ENCODE measurements around the gene EPB41L2.
"Not testable (repeated sequence)": the region's sequence is repeated elsewhere in the genome, so short reads cannot be mapped to it uniquely, and the experiment has no call there.

The EPB41L2 gene

GRCh38 chr6:131063028-131063763 lies at the start of gene EPB41L2:
TSS of gene EPB41L2 (minus strand) at chr6:131063245. CDS start at chr6:130956485, 106,760 bp downstream.
- peak; percentile 95 for DNase-seq (ENCODE audit: low read depth)

DNA sequence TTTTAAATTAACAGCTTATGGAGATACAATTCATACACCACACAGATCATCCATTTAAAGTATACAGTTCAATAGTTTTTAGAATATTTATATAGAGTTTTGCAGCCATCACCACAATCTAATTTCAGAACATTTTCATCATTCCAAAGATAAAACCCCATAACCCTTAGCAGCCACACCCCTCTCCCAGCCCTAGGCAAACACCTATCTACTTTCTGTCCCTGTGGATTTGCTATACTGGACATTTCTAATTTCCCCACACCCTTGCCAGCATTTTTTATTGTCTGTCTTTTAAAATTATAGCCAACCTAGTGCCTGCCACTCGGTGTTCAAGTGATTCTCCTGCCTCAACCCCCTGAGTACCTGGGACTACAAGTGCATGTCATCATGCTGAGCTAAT lies 49.2 kb upstream of the EPB41L2 start:
- no peak for DNase-seq (ENCODE audit: low read depth)

DNA sequence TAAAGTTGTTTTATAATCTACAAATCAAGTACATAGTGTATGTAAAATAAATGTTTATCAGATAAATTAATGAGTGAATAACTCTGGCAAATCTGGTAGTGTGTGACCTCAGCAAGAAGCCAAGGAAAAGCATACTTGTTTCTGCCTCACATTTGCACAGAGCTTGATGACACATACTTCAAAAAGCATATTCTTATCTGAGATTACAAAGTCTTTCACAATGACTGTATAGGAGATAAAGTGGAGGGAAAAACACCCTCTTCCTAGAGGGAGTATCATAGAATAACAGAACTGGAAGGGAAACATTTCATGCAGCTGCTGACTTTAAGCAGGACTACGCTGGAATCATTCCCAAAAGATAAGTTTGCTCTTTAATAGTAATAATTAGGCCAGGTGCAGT lies 44.1 kb upstream of the EPB41L2 start:
- DNase-seq (ENCODE audit: low read depth), result peak; percentile 78

GRCh38 chr6:131103901-131104300 lies 40.9 kb upstream of the EPB41L2 start:
- no peak for DNase-seq (ENCODE audit: low read depth)

DNA sequence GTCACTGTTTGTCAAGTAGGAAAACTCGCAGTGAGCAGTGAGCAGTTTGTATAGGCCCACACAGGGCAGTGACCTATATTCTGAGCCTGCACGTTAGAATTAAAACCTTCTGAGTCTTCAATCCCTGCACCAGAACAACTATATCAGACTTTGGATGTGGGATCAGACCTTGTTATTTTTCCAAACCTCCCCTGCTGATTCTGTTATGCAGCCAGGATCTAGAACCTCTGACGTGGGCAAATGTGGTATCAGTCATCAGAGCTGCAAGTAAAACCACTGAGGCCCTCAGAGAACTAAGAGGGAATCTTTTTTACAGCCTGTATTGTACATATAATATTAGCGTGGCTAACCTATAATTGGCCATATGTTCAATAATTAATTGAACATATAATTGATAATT lies 40.3 kb upstream of the EPB41L2 start:
- DNase-seq (ENCODE audit: low read depth), result no peak

DNA sequence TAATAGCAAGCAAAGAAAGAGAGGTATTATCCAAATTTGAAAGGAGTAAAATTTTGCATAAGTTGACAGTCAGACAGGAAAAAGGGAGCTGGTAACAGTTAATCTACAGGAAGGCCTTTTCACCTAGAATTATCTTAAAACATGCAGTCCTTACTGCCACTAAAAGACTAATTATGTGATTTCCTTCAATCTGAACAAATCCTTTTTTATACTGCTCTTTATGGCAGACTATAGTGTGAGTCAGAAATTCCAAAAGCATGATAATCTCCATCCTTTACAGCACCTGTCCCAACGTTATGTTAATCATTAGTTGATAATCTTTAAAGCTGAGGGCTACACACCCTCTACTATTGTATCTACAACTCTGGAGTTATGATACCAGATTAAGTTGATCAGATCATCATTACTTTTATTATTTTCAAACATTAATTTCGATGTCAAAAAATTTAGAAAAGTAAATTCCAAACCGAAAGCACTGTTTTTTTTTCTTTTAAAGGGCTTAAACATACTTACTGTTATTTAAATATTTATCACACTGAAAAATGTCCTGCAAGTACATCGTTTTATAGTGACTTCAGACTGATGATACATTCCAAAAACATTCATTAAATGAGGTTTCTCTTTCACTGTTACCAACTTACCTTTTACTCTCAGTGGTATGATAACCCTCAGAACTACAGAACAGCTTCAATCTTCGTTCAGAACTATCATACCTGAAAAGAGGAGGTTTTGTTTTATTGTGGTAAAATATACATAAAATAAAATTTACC lies 39.1 kb upstream of the EPB41L2 start:
- DNase-seq (ENCODE audit: low read depth), result peak; percentile 66

DNA sequence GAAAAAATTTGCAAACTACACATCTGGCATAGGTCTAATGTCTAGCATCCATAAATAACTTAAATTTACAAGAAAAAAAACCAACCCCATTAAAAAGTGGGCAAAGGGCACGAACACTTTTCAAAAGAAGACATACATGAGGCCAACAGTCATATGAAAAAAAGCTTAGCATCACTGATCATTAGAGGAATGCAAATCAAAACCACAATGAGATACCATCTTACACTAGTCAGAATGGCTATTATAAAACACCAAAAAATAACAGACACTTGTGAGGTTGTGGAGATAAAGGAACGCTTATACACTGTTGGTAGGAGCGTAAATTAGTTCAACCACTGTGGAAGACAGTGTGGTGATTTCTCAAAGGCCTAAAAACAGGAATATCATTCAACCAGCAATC lies 33.7 kb upstream of the EPB41L2 start:
- DNase-seq (ENCODE audit: low read depth), result no peak

GRCh38 chr6:131093334-131093733 lies 30.3 kb upstream of the EPB41L2 start:
- DNase-seq (ENCODE audit: low read depth), result no peak

- DNase-seq (ENCODE audit: low read depth), result not testable (repeated sequence)
Measured at GRCh38 chr6:131091944-131092343, 28.9 kb upstream of the EPB41L2 start.

GRCh38 chr6:131090339-131090738 lies 27.3 kb upstream of the EPB41L2 start:
- not testable (repeated sequence) for DNase-seq (ENCODE audit: low read depth)

DNA sequence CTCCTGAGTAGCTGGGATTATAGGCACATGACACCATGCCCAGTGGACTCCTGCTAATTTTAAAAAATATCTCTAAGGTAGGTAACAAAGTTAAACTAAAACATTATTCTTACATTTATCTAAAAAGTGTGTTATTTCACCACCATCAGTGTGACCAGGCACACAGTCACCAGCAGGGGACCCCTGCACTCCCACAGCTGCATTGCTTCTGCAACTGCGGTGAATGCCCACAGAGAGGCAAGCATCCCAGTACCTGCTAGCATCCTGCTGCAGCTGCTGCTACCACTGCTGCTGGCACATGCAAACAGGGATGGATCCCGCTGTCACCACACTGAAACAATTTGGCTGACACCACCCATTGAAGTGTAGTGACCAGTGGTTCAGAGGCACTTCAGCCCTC lies 21.9 kb upstream of the EPB41L2 start:
- no peak for DNase-seq (ENCODE audit: low read depth)

DNA sequence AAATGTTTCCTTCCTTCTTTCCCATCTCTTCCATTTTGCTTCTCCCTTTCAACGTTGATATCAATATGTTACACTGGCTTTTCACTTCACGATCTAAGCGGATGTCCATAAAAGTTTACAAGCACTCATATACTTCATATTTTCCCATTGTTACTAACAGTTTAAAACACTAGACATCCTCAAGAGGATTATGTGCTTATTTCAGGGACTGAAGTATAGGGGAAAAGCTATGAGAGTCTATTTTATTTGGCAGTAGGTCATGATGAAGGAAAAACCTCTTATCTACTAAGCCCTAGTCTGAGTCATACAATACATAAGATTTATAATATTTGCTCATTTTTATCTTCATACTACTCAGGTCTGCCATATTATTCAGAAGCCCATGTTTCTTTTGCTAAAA lies 20.6 kb upstream of the EPB41L2 start:
- DNase-seq (ENCODE audit: low read depth), result no peak

DNA sequence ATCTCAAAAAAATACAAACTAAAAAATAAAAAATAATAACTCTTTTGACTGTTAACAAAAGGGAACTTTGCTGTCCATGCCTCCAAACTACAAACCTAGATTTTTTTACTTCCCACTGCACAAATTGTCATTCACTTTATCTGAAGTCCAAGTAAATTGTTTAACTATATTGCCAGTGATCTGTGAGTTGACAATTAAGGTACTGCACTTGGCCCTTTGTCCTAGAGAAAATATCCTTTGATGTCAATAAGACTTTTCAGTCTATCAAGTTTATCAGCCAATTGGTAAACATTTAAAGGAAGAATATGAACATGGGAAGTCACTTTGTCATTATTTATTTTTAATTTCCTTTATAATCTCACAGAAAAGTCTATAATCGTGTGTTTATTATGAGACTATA lies 19.3 kb upstream of the EPB41L2 start:
- no peak for DNase-seq (ENCODE audit: low read depth)

- no peak for DNase-seq (ENCODE audit: low read depth)
Measured at GRCh38 chr6:131080084-131080483, 17.0 kb upstream of the EPB41L2 start.

DNA sequence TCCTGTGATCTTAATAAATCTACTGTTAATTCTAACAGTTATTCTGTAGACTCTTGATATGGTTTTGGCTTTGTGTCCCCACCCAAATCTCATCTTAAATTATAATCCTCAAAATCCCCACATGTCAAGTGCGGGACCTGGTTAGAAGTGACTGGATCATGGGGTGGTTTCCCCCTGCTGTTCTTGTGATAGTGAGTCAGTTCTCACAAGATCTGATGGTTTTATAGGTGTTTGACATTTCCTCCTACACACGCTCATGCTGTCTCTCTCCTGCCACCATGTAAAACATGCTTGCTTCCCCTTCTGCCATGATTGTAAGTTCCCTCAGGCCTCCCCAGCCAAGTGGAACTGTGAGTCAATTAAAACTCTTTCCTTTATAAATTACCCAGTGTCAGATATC lies 10.5 kb upstream of the EPB41L2 start:
- no peak for DNase-seq (ENCODE audit: low read depth)

DNA sequence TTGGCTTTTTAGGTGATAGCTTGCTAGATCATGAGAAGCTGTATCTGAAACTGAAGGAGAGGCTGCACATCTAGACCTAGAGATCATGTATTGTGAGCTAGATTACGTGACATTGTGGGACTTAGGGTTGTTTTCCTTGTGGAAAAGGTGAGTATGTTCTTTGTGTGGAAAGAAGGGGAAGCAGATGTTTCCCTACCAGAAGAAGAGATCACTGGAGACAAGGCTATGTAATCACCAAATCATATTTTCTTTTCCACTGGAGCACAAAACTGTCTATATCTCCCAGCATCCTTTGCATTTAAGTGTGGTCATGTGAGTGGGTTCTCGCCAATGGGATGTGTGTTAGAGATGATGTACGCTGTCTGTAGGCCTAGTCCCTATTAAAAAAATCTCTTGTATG lies 7.0 kb upstream of the EPB41L2 start:
- DNase-seq (ENCODE audit: low read depth), result no peak

DNA sequence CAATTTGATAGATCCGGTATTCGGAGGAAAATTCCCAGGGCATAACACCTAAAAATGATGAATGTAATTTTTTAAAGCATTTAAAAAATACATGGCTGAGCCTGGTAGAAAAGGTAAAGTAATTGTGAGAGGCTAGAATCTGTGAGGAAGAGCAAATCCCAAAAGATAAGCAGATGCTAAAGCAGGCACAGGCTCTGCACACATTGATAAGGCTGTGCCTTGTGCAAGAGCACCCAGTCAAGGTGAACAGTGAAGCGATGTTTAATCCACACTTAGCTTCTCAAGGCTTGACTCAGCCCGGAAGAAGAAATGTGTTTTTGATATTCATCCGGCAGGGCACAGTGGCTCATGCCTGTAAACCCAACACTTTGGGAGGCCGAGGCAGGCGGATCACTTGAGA lies 5.1 kb upstream of the EPB41L2 start:
- DNase-seq (ENCODE audit: low read depth), result no peak

- DNase-seq (ENCODE audit: low read depth), result no peak
Measured at GRCh38 chr6:131067521-131067920, 4.5 kb upstream of the EPB41L2 start.

- DNase-seq (ENCODE audit: low read depth), result no peak
Measured at GRCh38 chr6:131065824-131066171, 2.8 kb upstream of the EPB41L2 start.

DNA sequence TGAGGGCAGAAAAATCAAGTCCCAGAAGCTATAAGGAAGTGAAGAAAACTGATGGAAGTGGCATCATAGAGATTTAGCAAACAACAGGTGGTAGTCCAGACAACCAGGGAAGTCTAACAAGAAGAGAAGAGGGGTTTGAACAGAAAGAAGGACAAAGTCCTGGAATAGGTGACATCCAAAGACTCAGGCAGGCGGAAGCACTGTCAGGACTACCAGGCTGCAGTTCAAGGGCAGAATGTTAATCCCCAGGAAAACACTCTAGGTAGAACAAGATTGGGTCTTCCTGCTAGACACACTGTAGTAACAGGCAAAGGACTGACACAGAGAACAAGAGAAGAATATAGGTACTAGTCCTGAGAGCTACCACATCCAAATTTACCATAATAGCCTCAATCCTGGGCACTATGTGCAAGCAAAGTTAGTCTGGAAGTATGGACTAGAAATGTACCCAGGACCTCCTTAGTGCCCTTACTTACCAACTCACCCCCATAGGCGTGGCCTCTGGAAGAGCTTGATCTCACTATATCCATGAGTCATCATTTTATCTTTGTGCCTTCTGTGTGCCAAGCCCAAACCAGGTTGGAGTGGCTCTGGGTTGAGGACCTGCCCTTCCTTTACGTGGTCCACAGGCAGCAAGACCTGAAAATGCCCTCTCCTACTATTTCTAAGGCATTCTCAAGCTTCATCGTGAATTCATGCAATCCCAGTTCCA lies 2.2 kb upstream of the EPB41L2 start:
- peak; percentile 19 for DNase-seq (ENCODE audit: low read depth)

DNA sequence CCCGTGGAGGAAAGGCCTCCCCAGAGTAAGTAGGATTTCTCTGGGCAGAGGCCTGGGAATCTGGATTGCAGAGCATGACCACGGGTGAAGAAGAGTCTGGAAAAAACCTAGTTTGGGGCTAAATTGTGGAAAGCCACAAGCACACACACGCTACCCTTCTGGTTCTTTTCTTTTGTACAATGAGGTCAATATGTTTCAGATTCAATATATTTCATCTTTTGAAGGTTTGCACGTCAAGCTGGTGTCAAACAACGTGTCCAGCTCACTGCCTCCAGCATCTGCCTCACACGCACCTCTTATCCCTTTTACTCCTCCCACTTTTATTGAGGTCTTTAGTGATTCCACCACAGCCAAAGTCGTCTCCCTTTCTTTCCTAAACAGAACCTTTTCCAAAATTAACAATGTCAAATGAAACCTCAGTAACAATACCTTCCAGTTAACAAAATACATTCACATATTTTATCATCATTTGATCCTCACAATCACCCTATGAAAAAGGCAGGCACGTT lies 773 bp upstream of the EPB41L2 start:
- DNase-seq (ENCODE audit: low read depth), result peak; percentile 22

GRCh38 chr6:131062241-131063027 lies 611 bp downstream of the EPB41L2 start:
- DNase-seq (ENCODE audit: low read depth), result peak; percentile 46

Measured in ELR (cell line).